DMS79 treated with DMSO at 0.1 percent for 48 hours (cell line): ENCODE results near the gene SEPTIN6.
"Not testable (repeated sequence)": the region's sequence is repeated elsewhere in the genome, so short reads cannot be mapped to it uniquely, and the experiment has no call there.

Source experiments
- DNase-seq: peaks from one replicate; lab custom pipeline; 2025; lab: John Stamatoyannopoulos, UW

SEPTIN6 gene

GRCh38 chrX:119690921-119691716 lies 1.8 kb downstream of the SEPTIN6 start:
- DNase-seq, result no peak

- DNase-seq, result no peak
Observed at GRCh38 chrX:119688911-119689321, 4.1 kb downstream of the SEPTIN6 start.

- no peak for DNase-seq
Observed at GRCh38 chrX:119687661-119688413, 5.1 kb downstream of the SEPTIN6 start.

- no peak for DNase-seq
Observed at GRCh38 chrX:119686087-119686691, 6.8 kb downstream of the SEPTIN6 start.

GRCh38 chrX:119685225-119686066 lies 7.5 kb downstream of the SEPTIN6 start:
- no peak for DNase-seq

- no peak for DNase-seq
Observed at GRCh38 chrX:119684916-119685224, 8.1 kb downstream of the SEPTIN6 start.

- not testable (repeated sequence) for DNase-seq
Observed at GRCh38 chrX:119684312-119684711, 8.7 kb downstream of the SEPTIN6 start.

GRCh38 chrX:119682019-119682989 lies 10.7 kb downstream of the SEPTIN6 start:
- DNase-seq, result no peak

- DNase-seq, result no peak
Observed at GRCh38 chrX:119677654-119677981, 15.3 kb downstream of the SEPTIN6 start.

GRCh38 chrX:119676949-119677653 lies 15.9 kb downstream of the SEPTIN6 start:
- no peak for DNase-seq

- DNase-seq, result no peak
Observed at GRCh38 chrX:119673336-119673735, 19.6 kb downstream of the SEPTIN6 start.

- peak; percentile 79 for DNase-seq
Observed at GRCh38 chrX:119672426-119672825, 20.5 kb downstream of the SEPTIN6 start.

- no peak for DNase-seq
Observed at GRCh38 chrX:119669424-119670037, 23.4 kb downstream of the SEPTIN6 start.

- DNase-seq, result no peak
Observed at GRCh38 chrX:119667111-119667878, 25.7 kb downstream of the SEPTIN6 start.

GRCh38 chrX:119664877-119665276 lies 28.1 kb downstream of the SEPTIN6 start:
- not testable (repeated sequence) for DNase-seq

GRCh38 chrX:119661486-119661885 lies 31.5 kb downstream of the SEPTIN6 start:
- no peak for DNase-seq

- no peak for DNase-seq
Observed at GRCh38 chrX:119659522-119659921, 33.4 kb downstream of the SEPTIN6 start.

- DNase-seq, result no peak
Observed at GRCh38 chrX:119655125-119655524, 37.8 kb downstream of the SEPTIN6 start.

- DNase-seq, result no peak
Observed at GRCh38 chrX:119654112-119654531, 38.8 kb downstream of the SEPTIN6 start.
